Measurements from ENCODE around the gene ZNF346.

DNA sequence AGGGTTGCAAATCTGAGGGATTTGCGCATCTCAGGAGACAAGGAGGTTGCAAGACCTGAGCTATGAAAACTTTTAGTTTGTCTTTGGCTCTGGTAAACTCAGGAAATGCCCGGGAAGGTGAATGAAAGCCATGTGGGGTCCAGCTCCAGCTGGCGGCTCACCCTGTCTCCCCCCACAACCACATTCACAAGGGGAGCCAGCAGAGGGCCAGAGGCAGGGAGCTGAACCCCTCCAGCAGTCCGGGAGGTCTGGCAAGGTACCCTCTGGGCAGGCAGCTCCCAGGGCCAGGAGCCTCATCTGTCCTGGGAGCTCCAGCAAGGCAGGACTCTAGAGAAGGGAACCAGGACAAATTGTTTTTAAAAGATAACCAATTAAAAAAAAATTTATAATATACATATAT is 61.7 kb downstream of the ZNF346 start:
- TF ChIP-seq, protein P1, sequence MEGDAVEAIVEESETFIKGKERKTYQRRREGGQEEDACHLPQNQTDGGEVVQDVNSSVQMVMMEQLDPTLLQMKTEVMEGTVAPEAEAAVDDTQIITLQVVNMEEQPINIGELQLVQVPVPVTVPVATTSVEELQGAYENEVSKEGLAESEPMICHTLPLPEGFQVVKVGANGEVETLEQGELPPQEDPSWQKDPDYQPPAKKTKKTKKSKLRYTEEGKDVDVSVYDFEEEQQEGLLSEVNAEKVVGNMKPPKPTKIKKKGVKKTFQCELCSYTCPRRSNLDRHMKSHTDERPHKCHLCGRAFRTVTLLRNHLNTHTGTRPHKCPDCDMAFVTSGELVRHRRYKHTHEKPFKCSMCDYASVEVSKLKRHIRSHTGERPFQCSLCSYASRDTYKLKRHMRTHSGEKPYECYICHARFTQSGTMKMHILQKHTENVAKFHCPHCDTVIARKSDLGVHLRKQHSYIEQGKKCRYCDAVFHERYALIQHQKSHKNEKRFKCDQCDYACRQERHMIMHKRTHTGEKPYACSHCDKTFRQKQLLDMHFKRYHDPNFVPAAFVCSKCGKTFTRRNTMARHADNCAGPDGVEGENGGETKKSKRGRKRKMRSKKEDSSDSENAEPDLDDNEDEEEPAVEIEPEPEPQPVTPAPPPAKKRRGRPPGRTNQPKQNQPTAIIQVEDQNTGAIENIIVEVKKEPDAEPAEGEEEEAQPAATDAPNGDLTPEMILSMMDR (IDR thresholded peaks at IDR 0.05) = no peak
- TF ChIP-seq MYBL2 (CRISPR knock-in tag; IDR thresholded peaks at IDR 0.05) (no peak), FOXK1 (CRISPR knock-in tag; IDR thresholded peaks at IDR 0.05) (no peak), SP1 (CRISPR knock-in tag; conservative IDR thresholded peaks at IDR 0.05) (no peak), NFATC4 (CRISPR knock-in tag; IDR thresholded peaks at IDR 0.05) (no peak), TEAD4 (CRISPR knock-in tag; IDR thresholded peaks at IDR 0.05) (no peak), NFYB (CRISPR knock-in tag; conservative IDR thresholded peaks at IDR 0.05; ENCODE audit: low read depth) (no peak), IRF2 (CRISPR knock-in tag; IDR thresholded peaks at IDR 0.05; ENCODE audit: borderline replicate concordance, low read depth) (no peak), HMGA2 (CRISPR knock-in tag; IDR thresholded peaks at IDR 0.05) (no peak)
- TF ChIP-seq, protein P2, sequence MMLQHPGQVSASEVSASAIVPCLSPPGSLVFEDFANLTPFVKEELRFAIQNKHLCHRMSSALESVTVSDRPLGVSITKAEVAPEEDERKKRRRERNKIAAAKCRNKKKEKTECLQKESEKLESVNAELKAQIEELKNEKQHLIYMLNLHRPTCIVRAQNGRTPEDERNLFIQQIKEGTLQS (CRISPR knock-in tag; conservative IDR thresholded peaks at IDR 0.05) = no peak
- TF ChIP-seq, protein P3, sequence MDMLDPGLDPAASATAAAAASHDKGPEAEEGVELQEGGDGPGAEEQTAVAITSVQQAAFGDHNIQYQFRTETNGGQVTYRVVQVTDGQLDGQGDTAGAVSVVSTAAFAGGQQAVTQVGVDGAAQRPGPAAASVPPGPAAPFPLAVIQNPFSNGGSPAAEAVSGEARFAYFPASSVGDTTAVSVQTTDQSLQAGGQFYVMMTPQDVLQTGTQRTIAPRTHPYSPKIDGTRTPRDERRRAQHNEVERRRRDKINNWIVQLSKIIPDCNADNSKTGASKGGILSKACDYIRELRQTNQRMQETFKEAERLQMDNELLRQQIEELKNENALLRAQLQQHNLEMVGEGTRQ (CRISPR knock-in tag; IDR thresholded peaks at IDR 0.05) = no peak
- TF ChIP-seq, protein P4, sequence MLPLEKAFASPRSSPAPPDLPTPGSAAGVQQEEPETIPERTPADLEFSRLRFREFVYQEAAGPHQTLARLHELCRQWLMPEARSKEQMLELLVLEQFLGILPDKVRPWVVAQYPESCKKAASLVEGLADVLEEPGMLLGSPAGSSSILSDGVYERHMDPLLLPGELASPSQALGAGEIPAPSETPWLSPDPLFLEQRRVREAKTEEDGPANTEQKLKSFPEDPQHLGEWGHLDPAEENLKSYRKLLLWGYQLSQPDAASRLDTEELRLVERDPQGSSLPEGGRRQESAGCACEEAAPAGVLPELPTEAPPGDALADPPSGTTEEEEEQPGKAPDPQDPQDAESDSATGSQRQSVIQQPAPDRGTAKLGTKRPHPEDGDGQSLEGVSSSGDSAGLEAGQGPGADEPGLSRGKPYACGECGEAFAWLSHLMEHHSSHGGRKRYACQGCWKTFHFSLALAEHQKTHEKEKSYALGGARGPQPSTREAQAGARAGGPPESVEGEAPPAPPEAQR (CRISPR knock-in tag; IDR thresholded peaks at IDR 0.05) = no peak

Measured in WTC11 (cell line).